Osteocyte (in vitro differentiated cells): Measurements from ENCODE around the gene TRIM36. TPM values are rescaled to one million over a fixed set of nuclear protein-coding genes. Genes with fewer than 3 reads are reported as not detected.

Experiments
- DNase-seq: peaks from one replicate; pipeline ENCODE4 v3.0.0; 2021; ENCODE audit warnings: mixed read lengths; ENCODE audit not compliant: unreplicated experiment; ENCODE audit errors: extremely low spot score
- H3K27ac Mint-ChIP-seq: one replicate; pipeline ENCODE4 v1.8.0; 2021; ENCODE audit warnings: mild to moderate bottlenecking, mixed read lengths; ENCODE audit not compliant: unreplicated experiment
- H3K27me3 Mint-ChIP-seq: one replicate; pipeline ENCODE4 v1.8.0; 2021; ENCODE audit warnings: mixed read lengths; ENCODE audit not compliant: unreplicated experiment
- H3K36me3 Mint-ChIP-seq: one replicate; pipeline ENCODE4 v1.8.0; 2021; ENCODE audit warnings: mixed read lengths; ENCODE audit not compliant: unreplicated experiment
- H3K4me1 Mint-ChIP-seq: one replicate; pipeline ENCODE4 v1.8.0; 2021; ENCODE audit warnings: mixed read lengths; ENCODE audit not compliant: unreplicated experiment
- H3K4me3 Mint-ChIP-seq: one replicate; pipeline ENCODE4 v1.8.0; 2021; ENCODE audit warnings: mild to moderate bottlenecking, moderate library complexity, mixed read lengths; ENCODE audit not compliant: unreplicated experiment
- H3K9me3 Mint-ChIP-seq: one replicate; pipeline ENCODE4 v1.8.0; 2021; ENCODE audit warnings: mixed read lengths; ENCODE audit not compliant: unreplicated experiment
- CTCF ChIP-seq: fragments of 200-600 bp; sonication (generic); IDR thresholded peaks from 2 replicates; pipeline ENCODE4 v1.5.0; 2021; ENCODE audit warnings: antibody characterized with exemption, mild to moderate bottlenecking, moderate library complexity
- total RNA-seq: library from RNA; stranded (reverse); gene quantifications from 2 replicates; pipeline ENCODE4 v1.2.1, GENCODE V29; 2021

Gene TRIM36
- total RNA-seq, 1 donor from 2014 or later: 13.3 TPM

- H3K9me3 Mint-ChIP-seq: no peaks in the 10 kb centered on the region
- peaks cover 6% of the 10 kb centered on the region for H3K27me3 Mint-ChIP-seq
- DNase-seq: no peak
- no peaks in the 10 kb centered on the region for H3K4me1 Mint-ChIP-seq
- H3K27ac Mint-ChIP-seq: no peak overlapping the region
- H3K4me3 Mint-ChIP-seq: no peak overlapping the region
- TF ChIP-seq CTCF: no peak
- H3K36me3 Mint-ChIP-seq: peaks cover 4% of the 10 kb centered on the region
Observed at GRCh38 chr5:115190388-115190787, 20.7 kb upstream of the TRIM36 start.

- no peak for TF ChIP-seq CTCF
- Mint-ChIP-seq H3K27me3 (peaks cover 6% of the 10 kb centered on the region), H3K27ac (no peak overlapping the region), H3K9me3 (no peaks in the 10 kb centered on the region), H3K36me3 (peaks cover 4% of the 10 kb centered on the region), H3K4me3 (no peak overlapping the region), H3K4me1 (no peaks in the 10 kb centered on the region)
- no peak for DNase-seq
Observed at GRCh38 chr5:115189866-115190265, 20.2 kb upstream of the TRIM36 start.

GRCh38 chr5:115186794-115187193 is 17.1 kb upstream of the TRIM36 start:
- no peak overlapping the region for H3K4me3 Mint-ChIP-seq
- no peaks in the 10 kb centered on the region for H3K4me1 Mint-ChIP-seq
- H3K27ac Mint-ChIP-seq: no peak overlapping the region
- peaks cover 29% of the 10 kb centered on the region for H3K27me3 Mint-ChIP-seq
- H3K36me3 Mint-ChIP-seq: peaks cover 5% of the 10 kb centered on the region
- no peak for DNase-seq
- no peaks in the 10 kb centered on the region for H3K9me3 Mint-ChIP-seq
- no peak for TF ChIP-seq CTCF

- peaks cover 7% of the 10 kb centered on the region for H3K36me3 Mint-ChIP-seq
- H3K4me3 Mint-ChIP-seq: no peak overlapping the region
- H3K27me3 Mint-ChIP-seq: peaks cover 46% of the 10 kb centered on the region
- TF ChIP-seq CTCF: no peak
- H3K27ac Mint-ChIP-seq: no peak overlapping the region
- H3K9me3 Mint-ChIP-seq: no peaks in the 10 kb centered on the region
- peaks cover 8% of the 10 kb centered on the region for H3K4me1 Mint-ChIP-seq
- no peak for DNase-seq
Observed at GRCh38 chr5:115184770-115185169, 15.1 kb upstream of the TRIM36 start.

GRCh38 chr5:115181757-115182156 is 12.0 kb upstream of the TRIM36 start:
- Mint-ChIP-seq H3K36me3 (peaks cover 7% of the 10 kb centered on the region), H3K27me3 (peaks cover 68% of the 10 kb centered on the region), H3K4me3 (no peak overlapping the region), H3K9me3 (no peaks in the 10 kb centered on the region), H3K27ac (no peak overlapping the region), H3K4me1 (peaks cover 13% of the 10 kb centered on the region)
- TF ChIP-seq CTCF: no peak
- DNase-seq: no peak
